ENCODE results near the gene CNTN3.

The CNTN3 gene

GRCh38 chr3:74606996-74607395 lies 7.5 kb downstream of the CNTN3 start:
- DNase-seq = no peak

- DNase-seq = no peak
These were observed 9.0 kb downstream of the CNTN3 start for GRCh38 chr3:74605437-74605836.

GRCh38 chr3:74603292-74603691 lies 11.2 kb downstream of the CNTN3 start:
- no peak for DNase-seq

GRCh38 chr3:74602471-74602870 lies 12.0 kb downstream of the CNTN3 start:
- DNase-seq = no peak

GRCh38 chr3:74601793-74602192 lies 12.7 kb downstream of the CNTN3 start:
- DNase-seq = no peak

GRCh38 chr3:74599564-74599963 lies 14.9 kb downstream of the CNTN3 start:
- DNase-seq = no peak

GRCh38 chr3:74593152-74593551 lies 21.3 kb downstream of the CNTN3 start:
- DNase-seq = no peak

- no peak for DNase-seq
These were observed 22.1 kb downstream of the CNTN3 start for GRCh38 chr3:74592359-74592758.

- DNase-seq = no peak
These were observed 22.5 kb downstream of the CNTN3 start for GRCh38 chr3:74591946-74592345.

GRCh38 chr3:74591342-74591741 lies 23.1 kb downstream of the CNTN3 start:
- no peak for DNase-seq

- DNase-seq = no peak
These were observed 23.7 kb downstream of the CNTN3 start for GRCh38 chr3:74590620-74591262.

- DNase-seq = no peak
These were observed 29.7 kb downstream of the CNTN3 start for GRCh38 chr3:74584782-74585181.

- DNase-seq = no peak
These were observed 31.5 kb downstream of the CNTN3 start for GRCh38 chr3:74582982-74583381.

GRCh38 chr3:74575857-74576256 lies 38.6 kb downstream of the CNTN3 start:
- DNase-seq = no peak

GRCh38 chr3:74571118-74571517 lies 43.3 kb downstream of the CNTN3 start:
- no peak for DNase-seq
